HG02678 (cell line): ENCODE results near the gene UBE2E2.
"Not testable (repeated sequence)": the region's sequence is repeated elsewhere in the genome, so short reads cannot be mapped to it uniquely, and the experiment has no call there.

Experiments
- ATAC-seq: cut with Tn5 transposase; IDR thresholded peaks from one replicate; pipeline ENCODE4 v1.9.1; 2021; ENCODE audit warnings: mild to moderate bottlenecking, moderate library complexity; ENCODE audit not compliant: unreplicated experiment

UBE2E2 gene

GRCh38 chr3:23202921-23203707, at the start of gene UBE2E2:
TSS of gene UBE2E2 (plus strand) at chr3:23203327.
- ATAC-seq = peak; percentile 70

DNA sequence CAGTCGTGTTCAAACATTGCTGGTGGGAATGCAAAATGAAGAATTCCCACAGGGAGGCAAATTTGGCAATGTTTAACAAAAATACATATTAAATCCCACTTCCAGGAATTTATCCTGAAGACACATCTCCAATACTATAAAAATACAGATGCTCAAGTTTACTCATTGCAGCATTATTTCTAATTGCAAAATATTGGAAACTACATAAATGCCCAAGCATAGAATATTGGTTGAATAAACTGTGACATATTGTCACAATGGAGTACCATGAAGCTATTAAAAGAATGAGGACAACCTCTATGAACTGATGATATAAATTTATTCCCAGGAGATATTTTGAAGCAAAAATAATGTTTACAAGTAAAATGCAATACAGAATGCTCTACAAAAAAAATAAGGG, 49.7 kb upstream of the UBE2E2 start:
- ATAC-seq = no peak

DNA sequence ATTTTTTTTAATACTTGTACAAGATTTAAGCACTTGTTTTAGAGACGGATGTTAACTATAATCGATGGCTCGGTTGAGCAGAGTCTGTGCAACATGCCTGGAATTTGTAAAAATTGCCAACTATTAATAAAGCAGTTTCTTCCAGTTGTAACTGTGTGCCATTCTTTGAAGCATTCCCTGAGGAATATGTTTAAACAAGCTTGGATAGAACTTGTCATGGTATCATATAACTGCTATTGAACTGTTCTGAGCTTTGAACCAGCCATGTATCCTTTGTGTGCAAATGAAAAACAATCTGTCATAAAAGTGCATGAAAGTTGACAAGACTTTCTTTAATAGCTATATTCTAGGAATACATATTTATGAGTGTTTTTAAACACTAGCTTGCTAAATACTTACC, 45.8 kb upstream of the UBE2E2 start:
- ATAC-seq = no peak

- no peak for ATAC-seq
These were observed 43.2 kb upstream of the UBE2E2 start for GRCh38 chr3:23159929-23160328.

- ATAC-seq = no peak
These were observed 41.8 kb upstream of the UBE2E2 start for GRCh38 chr3:23161308-23161707.

- ATAC-seq = peak; percentile 63
These were observed 41.1 kb upstream of the UBE2E2 start for GRCh38 chr3:23161896-23162570.

DNA sequence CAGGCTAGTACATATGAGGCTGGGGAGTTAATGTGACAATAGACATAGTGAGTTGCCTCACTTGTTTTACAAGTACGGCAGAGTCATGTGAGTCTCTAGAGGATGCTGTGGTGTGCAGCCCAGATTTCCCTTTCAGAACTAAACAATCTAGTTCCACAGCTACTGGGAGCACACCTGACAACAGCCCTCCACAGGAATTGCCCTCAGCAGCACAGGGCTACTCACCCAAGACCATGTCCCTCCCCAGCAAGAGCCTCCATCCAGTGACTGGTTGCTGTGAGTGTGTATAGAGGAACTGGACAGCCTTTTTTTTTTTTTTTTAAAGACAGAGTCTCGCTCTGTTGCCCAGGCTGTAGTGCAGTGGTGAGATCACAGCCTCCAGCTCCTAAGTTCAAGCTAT, 40.2 kb upstream of the UBE2E2 start:
- peak; percentile 59 for ATAC-seq

- no peak for ATAC-seq
These were observed 38.4 kb upstream of the UBE2E2 start for GRCh38 chr3:23164746-23165145.

GRCh38 chr3:23165571-23165970, 37.6 kb upstream of the UBE2E2 start:
- no peak for ATAC-seq

GRCh38 chr3:23166276-23166675, 36.9 kb upstream of the UBE2E2 start:
- no peak for ATAC-seq

GRCh38 chr3:23166845-23167244, 36.3 kb upstream of the UBE2E2 start:
- ATAC-seq = no peak

DNA sequence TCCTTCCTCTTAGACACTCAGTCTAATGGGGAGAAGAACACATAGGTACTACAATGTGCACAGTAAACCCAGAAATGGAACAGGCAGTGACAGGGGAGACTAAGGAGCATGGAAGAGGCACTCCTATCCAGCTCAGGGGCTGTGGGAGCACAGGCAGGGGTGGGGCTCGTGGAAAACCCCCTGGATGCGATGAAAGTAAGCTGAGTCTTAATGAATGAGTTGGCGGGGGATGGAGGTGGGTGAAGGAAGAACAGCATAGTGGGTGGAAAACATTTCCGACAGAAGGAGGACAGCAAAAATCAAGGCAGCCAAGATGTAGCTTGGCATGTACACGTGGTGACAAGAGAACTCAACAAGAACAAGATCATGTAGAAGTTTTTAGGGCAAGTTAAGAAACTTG, 33.6 kb upstream of the UBE2E2 start:
- ATAC-seq = no peak

DNA sequence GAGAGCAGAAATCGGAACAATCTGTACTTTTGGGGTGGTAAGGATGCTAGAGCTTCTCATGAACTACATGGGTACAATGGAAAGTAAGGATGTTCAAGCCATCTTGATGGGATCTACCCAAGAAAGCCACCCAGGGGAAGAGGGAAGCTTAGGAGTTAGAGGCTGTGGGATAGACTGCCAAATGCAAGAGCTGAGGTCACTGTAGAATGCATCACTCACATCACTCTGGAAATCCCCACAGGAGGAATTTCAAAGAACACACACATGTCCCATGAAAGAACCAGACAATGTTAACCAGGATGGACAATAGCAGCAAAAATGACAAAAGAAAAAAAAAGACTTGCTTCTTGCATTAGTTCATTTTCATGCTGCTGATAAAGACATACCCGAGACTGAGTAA, 32.8 kb upstream of the UBE2E2 start:
- ATAC-seq = no peak

- no peak for ATAC-seq
These were observed 31.1 kb upstream of the UBE2E2 start for GRCh38 chr3:23172059-23172458.

GRCh38 chr3:23174426-23175039, 28.6 kb upstream of the UBE2E2 start:
- ATAC-seq = no peak

GRCh38 chr3:23175341-23176083, 27.6 kb upstream of the UBE2E2 start:
- no peak for ATAC-seq

DNA sequence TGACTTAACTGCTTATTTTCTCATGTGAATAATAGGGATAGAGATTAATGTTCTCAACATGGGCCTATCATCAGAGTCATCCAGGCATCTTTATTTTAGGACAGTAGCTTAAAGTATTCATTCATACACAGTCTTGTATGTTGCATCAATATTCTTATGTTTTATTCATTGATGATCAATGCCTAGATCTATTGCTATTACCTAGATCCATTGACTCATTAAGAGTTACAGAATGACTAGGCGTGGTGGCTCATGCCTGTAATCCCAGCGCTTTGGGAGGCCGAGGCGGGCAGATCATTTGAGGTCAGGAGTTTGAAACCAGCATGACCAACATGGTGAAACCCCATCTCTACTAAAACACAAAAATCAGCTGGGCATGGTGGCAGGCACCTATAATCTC, 26.3 kb upstream of the UBE2E2 start:
- ATAC-seq = not testable (repeated sequence)

- ATAC-seq = no peak
These were observed 20.1 kb upstream of the UBE2E2 start for GRCh38 chr3:23182996-23183513.

DNA sequence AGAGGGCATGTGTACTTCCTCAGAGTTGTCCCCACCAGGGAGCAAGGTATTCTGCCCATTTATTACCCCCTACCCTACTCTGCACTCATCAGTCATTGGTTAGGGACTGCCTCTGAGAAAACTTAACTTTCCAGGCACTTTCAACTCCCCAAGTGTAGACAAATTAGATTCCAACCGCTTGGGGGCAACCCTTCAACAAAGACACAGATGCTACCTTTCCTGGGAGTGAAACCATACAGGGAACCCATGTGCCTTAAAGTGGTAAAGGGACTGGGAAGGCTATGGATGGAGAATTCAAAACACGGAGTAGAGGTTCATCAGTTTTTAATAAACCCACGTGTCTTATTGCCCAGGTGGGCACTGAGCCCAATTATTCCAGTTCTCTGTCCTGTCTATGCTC, 19.4 kb upstream of the UBE2E2 start:
- ATAC-seq = no peak

GRCh38 chr3:23185861-23186260, 17.3 kb upstream of the UBE2E2 start:
- ATAC-seq = no peak

- no peak for ATAC-seq
These were observed 13.9 kb upstream of the UBE2E2 start for GRCh38 chr3:23189187-23189586.
